ENCODE data around the gene PLK4. TPM values are rescaled to one million over a fixed set of nuclear protein-coding genes. Genes with fewer than 3 reads are reported as not detected.
A peak's percentile ranks its signal among the peaks of the same experiment; 100 is the strongest.

Gene PLK4
- total RNA-seq, 1 experiment from 2014 or later: 21.4 TPM

GRCh38 chr4:127875791-127876190, 4.9 kb upstream of the PLK4 start:
- ATAC-seq (no peak), DNase-seq (ENCODE audit: low read depth, low spot score) (no peak)
- Histone ChIP-seq H3K9me3 (ENCODE audit: control insufficient read depth, insufficient read depth, low read depth, low read length) (no peaks in the 10 kb centered on the region), H3K27ac (ENCODE audit: low read length) (no peak overlapping the region), H3K4me3 (ENCODE audit: low read depth in 2 of 2, low read length in 2 of 2) (no peak overlapping the region), H3K27me3 (ENCODE audit: control insufficient read depth, insufficient read depth, low read length) (no peaks in the 10 kb centered on the region), H3K4me1 (ENCODE audit: control insufficient read depth, insufficient read depth, low read length) (no peaks in the 10 kb centered on the region), H3K36me3 (ENCODE audit: control insufficient read depth, insufficient read depth, low read length) (no peaks in the 10 kb centered on the region; the same call in 1 of the 2 replicates)
- intact Hi-C loops (cut with micrococcal nuclease; ENCODE audit: unreplicated experiment) (no loop called here), in situ Hi-C loops (cut with HindIII; ENCODE audit: low pct_unique_long_range_greater_than_20kb, low sequenced_read_pairs) (no loop called here)
- ChIA-PET CTCF (no interaction called here), POLR2A (interaction anchor here (0.5 kb wide), 1 partner anchor 29 kb away, joined by 3 read pairs; no protein-coding TSS in a partner anchor)
- TF ChIP-seq CTCF (IDR thresholded peaks at IDR 0.05) (no peak), TCF7L2 (IDR thresholded peaks at IDR 0.05; ENCODE audit: low read depth, low read length) (no peak), POLR2AphosphoS5 (IDR thresholded peaks at IDR 0.05; ENCODE audit: low read depth, low read length) (no peak), SIN3A (IDR thresholded peaks at IDR 0.05; ENCODE audit: borderline replicate concordance, insufficient read depth, low read depth, low read length) (no peak), REST (IDR thresholded peaks at IDR 0.05; ENCODE audit: insufficient read depth in 1 of 2, low read depth in 2 of 2, low read length in 1 of 2) (no peak)
- BruUV-seq (replicated peaks): no TSS peak

- no peaks in the 10 kb centered on the region for H3K27me3 ChIP-seq (ENCODE audit: control insufficient read depth, insufficient read depth, low read length)
- H3K27ac ChIP-seq (ENCODE audit: low read length): peak overlapping the region; percentile 96
- peaks cover 16% of the 10 kb centered on the region for H3K36me3 ChIP-seq (ENCODE audit: control insufficient read depth, insufficient read depth, low read length)
- intact Hi-C loops (cut with micrococcal nuclease; ENCODE audit: unreplicated experiment): no loop called here
- POLR2A ChIA-PET: interaction anchor here (0.5 to 0.8 kb wide), 3 partner anchors 84 to 110 kb away, joined by 3 to 20 read pairs (median 7); partner anchors contain the start of genes ABHD18, HSPA4L and MFSD8
- TF ChIP-seq TCF7L2 (IDR thresholded peaks at IDR 0.05; ENCODE audit: low read depth, low read length) (no peak), CTCF (IDR thresholded peaks at IDR 0.05) (no peak)
- no TSS peak for BruUV-seq (replicated peaks)
- ATAC-seq (no peak), DNase-seq (ENCODE audit: low read depth, low spot score) (no peak)
- peak overlapping the region; percentile 83 to 84 for H3K4me3 ChIP-seq (ENCODE audit: low read depth in 2 of 2, low read length in 2 of 2)
- no peaks in the 10 kb centered on the region; the same call in 1 of the 2 replicates for H3K4me1 ChIP-seq (ENCODE audit: control insufficient read depth, insufficient read depth, low read length)
- H3K9me3 ChIP-seq (ENCODE audit: control insufficient read depth, insufficient read depth, low read depth, low read length): no peaks in the 10 kb centered on the region
- CTCF ChIA-PET: no interaction called here
- in situ Hi-C loops (cut with HindIII; ENCODE audit: low pct_unique_long_range_greater_than_20kb, low sequenced_read_pairs): no loop called here
Observed at GRCh38 chr4:127881563-127881864, 821 bp downstream of the PLK4 start.
